ENCODE results near the gene ADPRHL1.
"Not testable (repeated sequence)": the region's sequence is repeated elsewhere in the genome, so short reads cannot be mapped to it uniquely, and the experiment has no call there.

ADPRHL1 gene

GRCh38 chr13:113455384-113455783 is 2.1 kb upstream of the ADPRHL1 start:
- FAIRE-seq (no peak), DNase-seq (ENCODE audit: insufficient read length, low spot score) (no peak)
- TF ChIP-seq CTCF (IDR thresholded peaks at IDR 0.05; ENCODE audit: insufficient read depth, missing control alignments), result no peak

- TF ChIP-seq CTCF (IDR thresholded peaks at IDR 0.05; ENCODE audit: insufficient read depth, missing control alignments), result no peak
- FAIRE-seq (no peak), DNase-seq (ENCODE audit: insufficient read length, low spot score) (no peak)
These were observed 1.6 kb upstream of the ADPRHL1 start for GRCh38 chr13:113454936-113455335.

GRCh38 chr13:113452466-113452865 is 822 bp downstream of the ADPRHL1 start:
- DNase-seq (ENCODE audit: insufficient read length, low spot score) (no peak), FAIRE-seq (peak; percentile 25)
- TF ChIP-seq CTCF (IDR thresholded peaks at IDR 0.05; ENCODE audit: insufficient read depth, missing control alignments), result no peak

- FAIRE-seq (no peak), DNase-seq (ENCODE audit: insufficient read length, low spot score) (no peak)
- no peak for TF ChIP-seq CTCF (IDR thresholded peaks at IDR 0.05; ENCODE audit: insufficient read depth, missing control alignments)
These were observed 1.3 kb downstream of the ADPRHL1 start for GRCh38 chr13:113451951-113452421.

- FAIRE-seq; DNase-seq (ENCODE audit: insufficient read length, low spot score): not testable (repeated sequence)
- peak; percentile 33 for TF ChIP-seq CTCF (IDR thresholded peaks at IDR 0.05; ENCODE audit: insufficient read depth, missing control alignments)
These were observed 2.2 kb downstream of the ADPRHL1 start for GRCh38 chr13:113450861-113451620.

- FAIRE-seq; DNase-seq (ENCODE audit: insufficient read length, low spot score): not testable (repeated sequence)
These were observed 2.9 kb downstream of the ADPRHL1 start for GRCh38 chr13:113450348-113450744.

- FAIRE-seq (no peak), DNase-seq (ENCODE audit: insufficient read length, low spot score) (no peak)
- TF ChIP-seq CTCF (IDR thresholded peaks at IDR 0.05; ENCODE audit: insufficient read depth, missing control alignments), result no peak
These were observed 3.5 kb downstream of the ADPRHL1 start for GRCh38 chr13:113449693-113450347.
